Muscle of back (tissue), 11 donors: ENCODE measurements around the gene RNF151. TPM values are rescaled to one million over a fixed set of nuclear protein-coding genes. Genes with fewer than 3 reads are reported as not detected.
A peak's percentile ranks its signal among the peaks of the same experiment; 100 is the strongest.

Experiments
- DNase-seq, 3 donors: peaks; one replicate each; pipeline versions ENCODE4 v3.0.0 to v3.0.0-alpha.2; 2013
- polyA plus RNA-seq, 10 donors: library from polyadenylated mRNA; unstranded; fragments of 120-200 nt; gene quantifications; one replicate each; pipeline ENCODE4 v1.2.1, GENCODE V29; 2013; ENCODE audit not compliant: insufficient read length in 10 of 10

The RNF151 gene
- polyA plus RNA-seq, 10 donors = not detected

GRCh38 chr16:1991588-1991947 is 24.9 kb downstream of the RNF151 start:
- no peak for DNase-seq

GRCh38 chr16:1991948-1992703 is 25.5 kb downstream of the RNF151 start:
- peak; percentile 86 to 88 (median 88) for DNase-seq

GRCh38 chr16:1992704-1993317 is 26.2 kb downstream of the RNF151 start:
- DNase-seq = no peak

- no peak for DNase-seq
These were observed 27.1 kb downstream of the RNF151 start for GRCh38 chr16:1993731-1994131.

- DNase-seq = no peak
These were observed 31.1 kb downstream of the RNF151 start for GRCh38 chr16:1997494-1998359.

GRCh38 chr16:1998360-1998835 is 31.7 kb downstream of the RNF151 start:
- no peak for DNase-seq

GRCh38 chr16:1998852-1999801 is 32.5 kb downstream of the RNF151 start:
- no peak for DNase-seq

- DNase-seq = no peak
These were observed 33.3 kb downstream of the RNF151 start for GRCh38 chr16:1999866-2000514.

GRCh38 chr16:2001035-2001434 is 34.4 kb downstream of the RNF151 start:
- DNase-seq = no peak

GRCh38 chr16:2001456-2002355 is 35.0 kb downstream of the RNF151 start:
- DNase-seq = no peak

GRCh38 chr16:2002406-2003230 is 36.0 kb downstream of the RNF151 start:
- DNase-seq = no peak

- DNase-seq = no peak
These were observed 36.7 kb downstream of the RNF151 start for GRCh38 chr16:2003231-2003826.

GRCh38 chr16:2003827-2004641 is 37.4 kb downstream of the RNF151 start:
- DNase-seq = peak; percentile 87 to 91 (median 90)

- DNase-seq = no peak
These were observed 38.3 kb downstream of the RNF151 start for GRCh38 chr16:2004795-2005517.

GRCh38 chr16:2005646-2006045 is 39.0 kb downstream of the RNF151 start:
- DNase-seq = no peak

- no peak for DNase-seq
These were observed 39.7 kb downstream of the RNF151 start for GRCh38 chr16:2006317-2006716.
